C4-2B (cell line): ENCODE results near the gene MFSD1.

ENCODE experiments used
- H3K27ac ChIP-seq: fragments of 450-650 bp; 2 replicates; pipeline ENCODE4 v1.5.1; 2017
- CTCF ChIP-seq: fragments of 450-650 bp; conservative IDR thresholded peaks from 2 replicates; pipeline ENCODE4 v1.5.1; 2017; ENCODE audit warnings: mild to moderate bottlenecking
- ZFX ChIP-seq: fragments of 450-650 bp; IDR thresholded peaks from 2 replicates; pipeline ENCODE4 v1.6.1; 2017

Gene MFSD1

GRCh38 chr3:158836312-158836711 is 34.5 kb downstream of the MFSD1 start:
- H3K27ac ChIP-seq, result no peak overlapping the region

GRCh38 chr3:158837240-158837639 is 35.4 kb downstream of the MFSD1 start:
- TF ChIP-seq ZFX (no peak), CTCF (no peak)
- no peak overlapping the region for H3K27ac ChIP-seq

More at GRCh38 chr3:158836312-158836711, 34.5 kb downstream of the MFSD1 start:
- no peak for TF ChIP-seq CTCF
- TF ChIP-seq ZFX, result no peak

- TF ChIP-seq CTCF (no peak), ZFX (no peak)
- H3K27ac ChIP-seq, result no peak overlapping the region
Observed at GRCh38 chr3:158839966-158840365, 38.1 kb downstream of the MFSD1 start.

- H3K27ac ChIP-seq, result no peak overlapping the region
- no peak for TF ChIP-seq ZFX
- TF ChIP-seq CTCF, result no peak
Observed at GRCh38 chr3:158841387-158841786, 39.5 kb downstream of the MFSD1 start.

- TF ChIP-seq CTCF (no peak), ZFX (no peak)
- no peak overlapping the region for H3K27ac ChIP-seq
Observed at GRCh38 chr3:158842976-158843375, 41.1 kb downstream of the MFSD1 start.

GRCh38 chr3:158845765-158846350 is 44.0 kb downstream of the MFSD1 start:
- no peak for TF ChIP-seq ZFX
- peak; percentile 91 for TF ChIP-seq CTCF
- no peak overlapping the region for H3K27ac ChIP-seq

GRCh38 chr3:158846803-158847451 is 45.1 kb downstream of the MFSD1 start:
- TF ChIP-seq ZFX (no peak), CTCF (no peak)

More at GRCh38 chr3:158846803-158847451, 45.1 kb downstream of the MFSD1 start:
- H3K27ac ChIP-seq, result no peak overlapping the region
